B cell (primary cell): ENCODE measurements around the gene EXD3. TPM values are rescaled to one million over a fixed set of nuclear protein-coding genes. Genes with fewer than 3 reads are reported as not detected.
"Not testable (repeated sequence)": the region's sequence is repeated elsewhere in the genome, so short reads cannot be mapped to it uniquely, and the experiment has no call there.

ENCODE experiments used
- ATAC-seq: fragments of 200-7000 bp; cut with Tn5 transposase; one replicate; pipeline ENCODE4 v1.10.0; 2021; ENCODE audit warnings: low read depth, mild to moderate bottlenecking, moderate number of reproducible peaks, moderate library complexity
- CTCF ChIA-PET: fragments of 350-600 bp; sonication (Branson Sonifier 250); formaldehyde crosslinking; loops from one replicate; lab custom pipeline; 2021; ENCODE audit warnings: antibody characterized with exemption, inconsistent platforms; lab: Charles Lee
- POLR2A ChIA-PET: fragments of 350-600 bp; sonication (Branson Sonifier 250); formaldehyde crosslinking; loops from one replicate; lab custom pipeline; 2021; ENCODE audit warnings: antibody characterized with exemption; lab: Charles Lee
- DNase-seq: peaks from one replicate; pipeline ENCODE4 v3.0.0; 2013
- H2AFZ ChIP-seq: 2 replicates; pipeline ENCODE4 v1.6.1; 2012; ENCODE audit warnings: mild to moderate bottlenecking, low read depth, low read length; ENCODE audit not compliant: insufficient read depth, poor library complexity, severe bottlenecking
- H3K27ac ChIP-seq, 2 donors: 1 replicate in 1 of 2; 2 replicates in 1 of 2; pipeline ENCODE4 v1.5.1; 2012 to 2013; ENCODE audit warnings: low read length in 2 of 2, mild to moderate bottlenecking in 2 of 2, moderate library complexity in 1 of 2
- H3K27me3 ChIP-seq, 4 experiments: fragments of 200-600 bp in 1 of 4; sonication (generic) in 1 of 4; replicated peaks in 1 of 4; 1 replicate in 2 of 4; 2 replicates in 2 of 4; pipeline versions ENCODE4 v1.6.1 to v1.7.0; 2013 to 2016; ENCODE audit warnings: low read length in 3 of 4, mild to moderate bottlenecking in 2 of 4, mixed read lengths in 1 of 4, moderate library complexity in 1 of 4; ENCODE audit not compliant: insufficient read depth in 4 of 4, control insufficient read depth in 3 of 4; ENCODE audit errors: control extremely low read depth in 1 of 4
- H3K36me3 ChIP-seq, 2 experiments: replicated peaks in 1 of 2; 1 replicate in 1 of 2; 2 replicates in 1 of 2; pipeline versions ENCODE4 v1.6.1 to v1.7.1; 2013; ENCODE audit warnings: low read length in 1 of 2; ENCODE audit not compliant: insufficient read depth in 2 of 2, control insufficient read depth in 1 of 2; ENCODE audit errors: control extremely low read depth in 1 of 2, extremely low read depth in 1 of 2
- H3K4me1 ChIP-seq, 2 donors: fragments of 200-600 bp in 1 of 2; sonication (generic) in 1 of 2; 1 replicate in 1 of 2; 2 replicates in 1 of 2; pipeline versions ENCODE4 v1.5.1 to v1.6.1; 2013 to 2017; ENCODE audit warnings: low read length in 2 of 2; ENCODE audit not compliant: control insufficient read depth in 2 of 2, insufficient read depth in 2 of 2
- H3K4me2 ChIP-seq: replicated peaks from 2 replicates; pipeline ENCODE3; 2012; ENCODE audit warnings: mild to moderate bottlenecking, low read depth, low read length; ENCODE audit not compliant: poor library complexity, severe bottlenecking
- H3K4me3 ChIP-seq, 5 experiments: fragments of 200-600 bp in 1 of 5; sonication (generic) in 1 of 5; 1 replicate in 3 of 5; 2 replicates in 2 of 5; pipeline versions ENCODE4 v1.5.1 to v1.7.0; 2011 to 2016; ENCODE audit warnings: low read length in 4 of 5, mild to moderate bottlenecking in 4 of 5, low read depth in 2 of 5, control low read depth in 1 of 5, moderate library complexity in 1 of 5; ENCODE audit not compliant: insufficient read depth in 1 of 5; ENCODE audit errors: control extremely low read depth in 1 of 5, extremely low read depth in 1 of 5
- H3K79me2 ChIP-seq: fragments of 200-600 bp; sonication (generic); one replicate; pipeline ENCODE4 v1.6.0; 2016; ENCODE audit warnings: low read length; ENCODE audit not compliant: control insufficient read depth, insufficient read depth
- H3K9ac ChIP-seq: fragments of 200-600 bp; sonication (generic); 2 replicates; pipeline ENCODE4 v1.6.1; 2017; ENCODE audit warnings: mild to moderate bottlenecking, low read length, moderate library complexity
- H3K9me3 ChIP-seq, 3 donors: one replicate each; pipeline versions ENCODE4 v1.6.1 to v1.7.1; 2013; ENCODE audit warnings: low read length in 2 of 3; ENCODE audit not compliant: control insufficient read depth in 2 of 3, insufficient read depth in 1 of 3; ENCODE audit errors: control extremely low read depth in 1 of 3
- H4K20me1 ChIP-seq: 2 replicates; pipeline ENCODE4 v1.6.0; 2012; ENCODE audit warnings: mild to moderate bottlenecking, low read length; ENCODE audit not compliant: insufficient read depth, control insufficient read depth, poor library complexity, severe bottlenecking
- H3K27ac Mint-ChIP-seq: one replicate; pipeline ENCODE4 v1.8.0; 2021; ENCODE audit warnings: mixed read lengths
- H3K27me3 Mint-ChIP-seq: one replicate; pipeline ENCODE4 v1.8.0; 2021; ENCODE audit warnings: mixed read lengths
- H3K4me1 Mint-ChIP-seq: one replicate; pipeline ENCODE4 v1.8.0; 2021; ENCODE audit warnings: mixed read lengths
- H3K4me3 Mint-ChIP-seq: one replicate; pipeline ENCODE4 v1.8.0; 2021; ENCODE audit warnings: mixed read lengths
- H3K9me3 Mint-ChIP-seq: one replicate; pipeline ENCODE4 v1.8.0; 2022; ENCODE audit warnings: mixed read lengths; ENCODE audit not compliant: insufficient read depth
- EZH2 ChIP-seq: IDR thresholded peaks from 2 replicates; pipeline ENCODE4 v1.6.1; 2012; ENCODE audit warnings: borderline replicate concordance, low read depth, mild to moderate bottlenecking, moderate library complexity, low read length; ENCODE audit not compliant: insufficient read depth, poor library complexity, severe bottlenecking
- WGBS: methylation state at CpG from one replicate; pipeline ENCODE4 v1.1.5; 2013; ENCODE audit warnings: missing lambda C conversion rate; ENCODE audit not compliant: insufficient coverage; 5-methylcytosine and 5-hydroxymethylcytosine counted together
- intact Hi-C: fragments of 100-400 bp; cut with micrococcal nuclease; formaldehyde crosslinking; loops from one replicate; pipeline ENCODE4 v1.10.0; 2022
- polyA plus RNA-seq: library from polyadenylated mRNA; depleted of rRNA; stranded (reverse); fragments of >200 nt; gene quantifications from 2 replicates; pipeline ENCODE4 v1.2.3, GENCODE V29; 2012
- total RNA-seq, 2 donors: library from RNA; stranded (reverse); fragments of 120-200 nt in 1 of 2; gene quantifications; 1 replicate in 1 of 2; 2 replicates in 1 of 2; pipeline versions ENCODE4 v1.2.3 to v1.2.4, GENCODE V29; 2013 to 2022
- TF ChIP-seq, protein P1 (sequence below): fragments of 200-600 bp; IDR thresholded peaks from one replicate; pipeline ENCODE4 v1.8.0; 2022; ENCODE audit warnings: antibody characterized with exemption, mild to moderate bottlenecking

Gene EXD3
- total and polyA plus RNA-seq, 2 donors (not counting 1 experiment from before 2014, with no cell fraction given), result 22.5 to 23.7 TPM

DNA sequence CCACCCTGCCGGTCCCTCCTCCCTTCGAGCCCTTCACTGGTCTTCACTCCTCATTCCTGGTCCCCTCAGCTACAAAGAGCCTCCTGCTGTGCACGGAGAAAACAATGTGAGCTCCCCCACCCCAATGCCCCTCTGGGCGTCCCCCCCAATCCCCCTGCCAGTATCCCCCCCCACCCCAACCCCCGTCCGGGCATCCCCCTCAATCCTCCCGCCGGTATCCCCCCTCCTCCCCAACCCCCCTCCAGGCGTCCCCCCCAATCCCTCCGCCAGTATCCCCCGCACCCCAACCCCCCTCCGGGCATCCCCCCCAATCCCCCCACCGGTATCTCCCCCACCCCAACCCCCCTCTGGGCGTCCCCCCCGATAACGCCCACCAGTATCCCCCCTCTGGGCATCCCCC lies 42.8 kb downstream of the EXD3 start:
- ChIA-PET POLR2A (no interaction called here), CTCF (no interaction called here)
- intact Hi-C loops, result no loop called here

GRCh38 chr9:137379761-137380161 lies 43.2 kb downstream of the EXD3 start:
- no peaks in the 10 kb centered on the region for H3K27me3 ChIP-seq
- DNase-seq (no peak), ATAC-seq (no peak)
- ChIA-PET POLR2A (no interaction called here), CTCF (no interaction called here)
- H3K27ac ChIP-seq, result no peak overlapping the region
- no peaks in the 10 kb centered on the region for H3K27me3 Mint-ChIP-seq
- H3K4me1 Mint-ChIP-seq, result no peaks in the 10 kb centered on the region
- no peak for TF ChIP-seq EZH2
- TF ChIP-seq, protein P1, sequence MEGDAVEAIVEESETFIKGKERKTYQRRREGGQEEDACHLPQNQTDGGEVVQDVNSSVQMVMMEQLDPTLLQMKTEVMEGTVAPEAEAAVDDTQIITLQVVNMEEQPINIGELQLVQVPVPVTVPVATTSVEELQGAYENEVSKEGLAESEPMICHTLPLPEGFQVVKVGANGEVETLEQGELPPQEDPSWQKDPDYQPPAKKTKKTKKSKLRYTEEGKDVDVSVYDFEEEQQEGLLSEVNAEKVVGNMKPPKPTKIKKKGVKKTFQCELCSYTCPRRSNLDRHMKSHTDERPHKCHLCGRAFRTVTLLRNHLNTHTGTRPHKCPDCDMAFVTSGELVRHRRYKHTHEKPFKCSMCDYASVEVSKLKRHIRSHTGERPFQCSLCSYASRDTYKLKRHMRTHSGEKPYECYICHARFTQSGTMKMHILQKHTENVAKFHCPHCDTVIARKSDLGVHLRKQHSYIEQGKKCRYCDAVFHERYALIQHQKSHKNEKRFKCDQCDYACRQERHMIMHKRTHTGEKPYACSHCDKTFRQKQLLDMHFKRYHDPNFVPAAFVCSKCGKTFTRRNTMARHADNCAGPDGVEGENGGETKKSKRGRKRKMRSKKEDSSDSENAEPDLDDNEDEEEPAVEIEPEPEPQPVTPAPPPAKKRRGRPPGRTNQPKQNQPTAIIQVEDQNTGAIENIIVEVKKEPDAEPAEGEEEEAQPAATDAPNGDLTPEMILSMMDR, result no peak
- H3K9me3 Mint-ChIP-seq, result no peaks in the 10 kb centered on the region
- no peaks in the 10 kb centered on the region for H3K4me1 ChIP-seq
- no peaks in the 10 kb centered on the region for H3K79me2 ChIP-seq
- no peak overlapping the region for H2AFZ ChIP-seq
- no peak overlapping the region for H3K9ac ChIP-seq
- no peak overlapping the region for H3K27ac Mint-ChIP-seq
- H3K4me3 Mint-ChIP-seq, result no peak overlapping the region
- intact Hi-C loops, result no loop called here
- no peaks in the 10 kb centered on the region for H4K20me1 ChIP-seq
- no peak overlapping the region for H3K4me3 ChIP-seq
- no peaks in the 10 kb centered on the region for H3K36me3 ChIP-seq
- no peak overlapping the region for H3K4me2 ChIP-seq
- 94% methylated on average over 12 of the region's 12 CpGs for WGBS
- H3K9me3 ChIP-seq, result peaks cover 0 to 6% (median 3%) of the 10 kb centered on the region in 3 donors

More for the DNA sequence above, 42.8 kb downstream of the EXD3 start:
- H3K9ac ChIP-seq, result no peak overlapping the region
- Mint-ChIP-seq H3K27me3 (no peaks in the 10 kb centered on the region), H3K27ac (no peak overlapping the region), H3K4me3 (no peak overlapping the region), H3K9me3 (no peaks in the 10 kb centered on the region), H3K4me1 (no peaks in the 10 kb centered on the region)
- H3K9me3 ChIP-seq, result peaks cover 0 to 4% (median 3%) of the 10 kb centered on the region in 3 donors
- TF ChIP-seq EZH2, result no peak
- TF ChIP-seq, protein P1, result no peak
- no peaks in the 10 kb centered on the region for H3K27me3 ChIP-seq
- no peaks in the 10 kb centered on the region for H3K36me3 ChIP-seq
- no peak overlapping the region for H3K4me3 ChIP-seq
- no peak overlapping the region for H2AFZ ChIP-seq
- H4K20me1 ChIP-seq, result no peaks in the 10 kb centered on the region
- no peaks in the 10 kb centered on the region for H3K79me2 ChIP-seq
- ATAC-seq (no peak), DNase-seq (no peak)
- H3K4me1 ChIP-seq, result no peaks in the 10 kb centered on the region
- no peak overlapping the region for H3K4me2 ChIP-seq
- WGBS, result 100% methylated on average over 2 of the region's 16 CpGs
- no peak overlapping the region for H3K27ac ChIP-seq

DNA sequence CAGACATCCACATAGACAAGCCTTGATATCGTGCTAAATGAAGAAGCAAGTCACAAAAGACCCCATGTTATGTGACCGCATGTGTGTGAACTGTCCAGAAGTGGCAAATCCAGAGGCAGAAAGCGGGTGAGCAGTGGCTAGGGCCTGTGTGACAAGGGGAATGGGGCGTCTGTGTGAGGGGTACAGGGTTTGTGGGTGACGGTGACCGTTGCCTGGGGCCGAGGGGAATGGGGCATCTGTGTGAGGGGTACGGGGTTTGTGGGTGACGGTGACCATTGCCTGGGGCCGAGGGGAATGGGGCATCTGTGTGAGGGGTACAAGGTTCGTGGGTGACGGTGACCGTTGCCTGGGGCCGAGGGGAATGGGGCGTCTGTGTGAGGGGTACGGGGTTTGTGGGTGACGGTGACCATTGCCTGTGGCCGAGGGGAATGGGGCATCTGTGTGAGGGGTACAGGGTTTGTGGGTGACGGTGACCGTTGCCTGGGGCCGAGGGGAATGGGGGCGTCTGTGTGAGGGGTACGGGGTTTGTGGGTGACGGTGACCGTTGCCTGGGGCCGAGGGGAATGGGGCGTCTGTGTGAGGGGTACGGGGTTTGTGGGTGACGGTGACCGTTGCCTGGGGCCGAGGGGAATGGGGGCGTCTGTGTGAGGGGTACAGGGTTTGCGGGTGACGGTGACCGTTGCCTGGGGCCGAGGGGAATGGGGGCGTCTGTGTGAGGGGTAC lies 44.1 kb downstream of the EXD3 start:
- H3K27ac ChIP-seq, H3K4me1 Mint-ChIP-seq, H3K36me3 ChIP-seq, intact Hi-C loops, H3K9me3 Mint-ChIP-seq, H3K4me3 Mint-ChIP-seq, CTCF ChIA-PET, H3K4me2 ChIP-seq, H2AFZ ChIP-seq, H3K79me2 ChIP-seq, H3K27me3 Mint-ChIP-seq, H3K9ac ChIP-seq, H3K27me3 ChIP-seq, POLR2A ChIA-PET, H3K4me3 ChIP-seq, ATAC-seq, H3K27ac Mint-ChIP-seq, DNase-seq, H4K20me1 ChIP-seq, H3K4me1 ChIP-seq: not testable (repeated sequence)
- H3K9me3 ChIP-seq, result peaks cover 0 to 10% (median 3%) of the 10 kb centered on the region in 3 donors
- 96% methylated on average over 5 of the region's 37 CpGs for WGBS
